Endothelial cell of umbilical vein (primary cell): ENCODE measurements around the gene LCNL1.

ENCODE experiments used
- EZH2 ChIP-seq: IDR thresholded peaks from 2 replicates; pipeline ENCODE4 v1.6.1; 2012; ENCODE audit warnings: borderline replicate concordance, low read depth, mild to moderate bottlenecking, moderate library complexity, low read length, inconsistent platforms; ENCODE audit not compliant: severe bottlenecking
- FOS ChIP-seq: IDR thresholded peaks from 2 replicates; pipeline ENCODE4 v1.6.1; 2011; ENCODE audit warnings: mild to moderate bottlenecking, low read length, moderate library complexity, borderline replicate concordance; ENCODE audit not compliant: insufficient read depth
- GATA2 ChIP-seq: IDR thresholded peaks from 2 replicates; pipeline ENCODE4 v1.7.0; 2011; ENCODE audit warnings: low read depth, mild to moderate bottlenecking, moderate library complexity, mixed read lengths, low read length; ENCODE audit not compliant: insufficient read length, insufficient read depth
- JUN ChIP-seq: IDR thresholded peaks from 2 replicates; pipeline ENCODE4 v1.6.1; 2011; ENCODE audit warnings: borderline replicate concordance, low read depth; ENCODE audit not compliant: insufficient read length, insufficient read depth
- MAX ChIP-seq: IDR thresholded peaks from 2 replicates; pipeline ENCODE4 v1.6.1; 2011; ENCODE audit not compliant: insufficient read depth, insufficient read length
- POLR2A ChIP-seq: IDR thresholded peaks from 2 replicates; pipeline ENCODE4 v1.6.1; 2012; ENCODE audit warnings: low read depth, mild to moderate bottlenecking, control low read depth, low read length
- POLR2AphosphoS5 ChIP-seq: IDR thresholded peaks from 2 replicates; pipeline ENCODE4 v1.6.1; 2012; ENCODE audit warnings: low read depth, mild to moderate bottlenecking, control low read depth, low read length, moderate library complexity; ENCODE audit not compliant: insufficient read depth
- TF ChIP-seq, protein P1 (sequence below), 2 donors: IDR thresholded peaks; 1 replicate in 1 of 2; 2 replicates in 1 of 2; pipeline ENCODE4 v1.5.1; 2011; ENCODE audit warnings: low read length in 2 of 2, mild to moderate bottlenecking in 2 of 2, moderate library complexity in 2 of 2, control low read depth in 1 of 2, inconsistent platforms in 1 of 2, low read depth in 1 of 2; ENCODE audit not compliant: insufficient read depth in 1 of 2; ENCODE audit errors: extremely low read depth in 1 of 2

GRCh38 chr9:137034039-137034708 lies 51.4 kb downstream of the LCNL1 start:
- TF ChIP-seq POLR2A (no peak), EZH2 (no peak), POLR2AphosphoS5 (no peak), GATA2 (no peak), MAX (no peak), JUN (no peak), FOS (no peak)
- TF ChIP-seq, protein P1, sequence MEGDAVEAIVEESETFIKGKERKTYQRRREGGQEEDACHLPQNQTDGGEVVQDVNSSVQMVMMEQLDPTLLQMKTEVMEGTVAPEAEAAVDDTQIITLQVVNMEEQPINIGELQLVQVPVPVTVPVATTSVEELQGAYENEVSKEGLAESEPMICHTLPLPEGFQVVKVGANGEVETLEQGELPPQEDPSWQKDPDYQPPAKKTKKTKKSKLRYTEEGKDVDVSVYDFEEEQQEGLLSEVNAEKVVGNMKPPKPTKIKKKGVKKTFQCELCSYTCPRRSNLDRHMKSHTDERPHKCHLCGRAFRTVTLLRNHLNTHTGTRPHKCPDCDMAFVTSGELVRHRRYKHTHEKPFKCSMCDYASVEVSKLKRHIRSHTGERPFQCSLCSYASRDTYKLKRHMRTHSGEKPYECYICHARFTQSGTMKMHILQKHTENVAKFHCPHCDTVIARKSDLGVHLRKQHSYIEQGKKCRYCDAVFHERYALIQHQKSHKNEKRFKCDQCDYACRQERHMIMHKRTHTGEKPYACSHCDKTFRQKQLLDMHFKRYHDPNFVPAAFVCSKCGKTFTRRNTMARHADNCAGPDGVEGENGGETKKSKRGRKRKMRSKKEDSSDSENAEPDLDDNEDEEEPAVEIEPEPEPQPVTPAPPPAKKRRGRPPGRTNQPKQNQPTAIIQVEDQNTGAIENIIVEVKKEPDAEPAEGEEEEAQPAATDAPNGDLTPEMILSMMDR (IDR thresholded peaks at IDR 0.05; ENCODE audit: extremely low read depth in 1 of 2, insufficient read depth in 1 of 2, low read depth in 1 of 2, low read length in 2 of 2), result no peak
